ENCODE results near the gene NPR2. TPM values are rescaled to one million over a fixed set of nuclear protein-coding genes. Genes with fewer than 3 reads are reported as not detected.

Gene NPR2
- total and polyA plus RNA-seq, 2 donors (not counting 3 experiments of a cell fraction or from before 2014, with no cell fraction given) = 16.4 to 25.6 TPM

DNA sequence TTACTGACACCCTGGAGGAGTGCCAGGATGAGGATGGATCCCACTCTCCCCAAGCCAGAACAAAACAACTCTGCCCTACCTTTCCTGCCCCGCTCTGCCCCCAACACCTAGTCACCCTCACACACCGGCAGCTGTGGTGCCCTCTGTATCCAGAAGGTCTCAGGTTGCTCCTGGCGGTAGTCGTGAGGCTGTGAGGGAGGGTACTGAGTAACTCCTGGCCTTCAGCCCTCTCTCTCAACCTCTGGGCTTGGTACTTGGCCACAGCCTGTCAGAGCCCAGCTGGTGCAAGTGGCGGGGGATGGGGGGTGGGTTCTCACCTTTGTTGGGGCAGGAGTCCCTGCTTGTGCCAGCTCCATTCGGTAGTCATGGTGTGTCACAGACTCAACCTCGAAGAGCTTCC is 18.7 kb downstream of the NPR2 start:
- no peak for DNase-seq (ENCODE audit: low read depth, low spot score)
- Histone ChIP-seq H3K27ac (ENCODE audit: insufficient read depth, low read depth, low read length) (no peak overlapping the region), H3K4me1 (ENCODE audit: control insufficient read depth, extremely low read depth, insufficient read depth, low read length) (peaks cover 21% of the 10 kb centered on the region), H3K27me3 (ENCODE audit: control insufficient read depth in 2 of 2, insufficient read depth in 2 of 2, low read length in 2 of 2) (no peaks in the 10 kb centered on the region), H3K9me1 (replicated peaks; ENCODE audit: control insufficient read depth, extremely low read depth, insufficient read depth, low read length) (no peaks in the 10 kb centered on the region), H4K20me1 (replicated peaks; ENCODE audit: control insufficient read depth, extremely low read depth, insufficient read depth, low read length) (no peaks in the 10 kb centered on the region), H2AFZ (ENCODE audit: low read depth, low read length) (no peak overlapping the region), H3K36me3 (ENCODE audit: control insufficient read depth in 2 of 2, extremely low read depth in 1 of 2, insufficient read depth in 2 of 2, low read length in 2 of 2) (peaks cover 0 to 3% of the 10 kb centered on the region in 2 experiments), H3K4me3 (replicated peaks in 1 of 3; ENCODE audit: insufficient read depth in 1 of 3, low read depth in 1 of 3, low read length in 3 of 3) (no peak overlapping the region), H3K9ac (replicated peaks; ENCODE audit: extremely low read depth, insufficient read depth, low read length) (no peak overlapping the region), H3K9me3 (replicated peaks; ENCODE audit: control insufficient read depth, insufficient read depth, low read length) (no peaks in the 10 kb centered on the region), H3K79me2 (ENCODE audit: control insufficient read depth, insufficient read depth, low read length) (no peaks in the 10 kb centered on the region), H3K4me2 (ENCODE audit: insufficient read depth, low read length) (no peak overlapping the region)
- dilution Hi-C loops (cut with MboI; ENCODE audit: extremely low pct_ligation_motif_present, low sequenced_read_pairs) (no loop called here), intact Hi-C loops (cut with micrococcal nuclease) (no loop called here)
- CTCF ChIA-PET = interaction anchor here (1.0 to 5.8 kb wide), 3 partner anchors 11 to 78 kb away, joined by 4 to 130 read pairs (median 32); partner anchors contain the start of genes CREB3, NPR2 and TLN1
- BruUV-seq (replicated peaks) = no TSS peak
- no peak for FAIRE-seq
- POLR2A ChIA-PET = no interaction called here
- no peak for TF ChIP-seq MYC (IDR thresholded peaks at IDR 0.05; ENCODE audit: low read depth, low read length)
- TF ChIP-seq GATA2 (IDR thresholded peaks at IDR 0.05; ENCODE audit: insufficient read depth, insufficient read length, low read depth, low read length) = no peak
- TF ChIP-seq, protein P1, sequence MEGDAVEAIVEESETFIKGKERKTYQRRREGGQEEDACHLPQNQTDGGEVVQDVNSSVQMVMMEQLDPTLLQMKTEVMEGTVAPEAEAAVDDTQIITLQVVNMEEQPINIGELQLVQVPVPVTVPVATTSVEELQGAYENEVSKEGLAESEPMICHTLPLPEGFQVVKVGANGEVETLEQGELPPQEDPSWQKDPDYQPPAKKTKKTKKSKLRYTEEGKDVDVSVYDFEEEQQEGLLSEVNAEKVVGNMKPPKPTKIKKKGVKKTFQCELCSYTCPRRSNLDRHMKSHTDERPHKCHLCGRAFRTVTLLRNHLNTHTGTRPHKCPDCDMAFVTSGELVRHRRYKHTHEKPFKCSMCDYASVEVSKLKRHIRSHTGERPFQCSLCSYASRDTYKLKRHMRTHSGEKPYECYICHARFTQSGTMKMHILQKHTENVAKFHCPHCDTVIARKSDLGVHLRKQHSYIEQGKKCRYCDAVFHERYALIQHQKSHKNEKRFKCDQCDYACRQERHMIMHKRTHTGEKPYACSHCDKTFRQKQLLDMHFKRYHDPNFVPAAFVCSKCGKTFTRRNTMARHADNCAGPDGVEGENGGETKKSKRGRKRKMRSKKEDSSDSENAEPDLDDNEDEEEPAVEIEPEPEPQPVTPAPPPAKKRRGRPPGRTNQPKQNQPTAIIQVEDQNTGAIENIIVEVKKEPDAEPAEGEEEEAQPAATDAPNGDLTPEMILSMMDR (IDR thresholded peaks at IDR 0.05; ENCODE audit: extremely low read depth in 1 of 2, insufficient read depth in 1 of 2, low read depth in 1 of 2, low read length in 2 of 2) = no peak
- TF ChIP-seq JUN (IDR thresholded peaks at IDR 0.05; ENCODE audit: borderline replicate concordance, insufficient read depth, insufficient read length, low read depth) = no peak
- TF ChIP-seq, protein P2, sequence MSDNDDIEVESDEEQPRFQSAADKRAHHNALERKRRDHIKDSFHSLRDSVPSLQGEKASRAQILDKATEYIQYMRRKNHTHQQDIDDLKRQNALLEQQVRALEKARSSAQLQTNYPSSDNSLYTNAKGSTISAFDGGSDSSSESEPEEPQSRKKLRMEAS (IDR thresholded peaks at IDR 0.05; ENCODE audit: insufficient read depth, insufficient read length) = no peak
- no peak for TF ChIP-seq POLR2AphosphoS5 (IDR thresholded peaks at IDR 0.05; ENCODE audit: insufficient read depth, low read depth, low read length)
- no peak for TF ChIP-seq FOS (IDR thresholded peaks at IDR 0.05; ENCODE audit: borderline replicate concordance, insufficient read depth, low read length)
- no peak for TF ChIP-seq POLR2A (IDR thresholded peaks at IDR 0.05; ENCODE audit: low read depth, low read length)
- no peak for TF ChIP-seq EZH2 (IDR thresholded peaks at IDR 0.05; ENCODE audit: borderline replicate concordance, low read depth, low read length, severe bottlenecking)
